DMS114 treated with DMSO at 0.1 percent for 48 hours (cell line): ENCODE results near the gene TACC2.
A peak's percentile ranks its signal among the peaks of the same experiment; 100 is the strongest.
"Not testable (repeated sequence)": the region's sequence is repeated elsewhere in the genome, so short reads cannot be mapped to it uniquely, and the experiment has no call there.

Experiments
- DNase-seq: peaks from one replicate; lab custom pipeline; 2025; ENCODE audit not compliant: unreplicated experiment; lab: John Stamatoyannopoulos, UW

The TACC2 gene

GRCh38 chr10:121988361-121989324 is at the start of gene TACC2:
Gene TACC2, plus strand, starts transcription at chr10:121989163. Its CDS starts 32,819 bp downstream, at chr10:122021982.
- DNase-seq: no peak

- no peak for DNase-seq
Observed at GRCh38 chr10:121941532-121941931, 47.4 kb upstream of the TACC2 start.

DNA sequence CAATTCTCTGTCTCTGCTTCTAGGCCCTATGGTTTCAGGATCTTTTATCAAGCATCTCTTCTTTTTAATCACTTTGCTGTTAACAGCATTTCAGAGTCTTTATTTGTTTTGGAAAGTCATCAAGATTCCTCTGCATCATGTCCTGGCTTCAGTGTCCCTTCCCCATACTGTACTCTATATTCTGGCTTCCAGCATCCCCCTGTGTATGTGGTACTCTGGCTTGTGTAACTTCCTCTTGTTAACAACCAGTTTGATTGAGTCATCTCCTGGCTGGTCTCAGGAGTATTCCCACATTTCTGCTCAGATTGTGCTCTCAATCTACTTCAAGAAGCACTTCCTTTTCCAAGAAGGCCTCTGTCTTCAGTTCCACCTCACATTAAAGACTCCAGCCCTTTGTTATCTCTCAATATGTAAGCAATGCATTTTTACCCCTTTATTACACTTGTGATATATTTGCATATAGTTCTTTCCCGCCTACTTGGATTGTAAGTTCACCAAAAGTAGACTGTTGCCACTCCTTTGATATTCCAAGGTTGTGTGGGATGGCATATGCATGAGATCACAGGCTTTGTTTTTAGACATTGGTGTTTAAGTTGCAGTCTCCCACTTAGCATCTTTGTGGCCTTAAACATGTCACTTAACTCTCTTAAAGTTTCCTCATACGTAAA is 46.1 kb upstream of the TACC2 start:
- no peak for DNase-seq

DNA sequence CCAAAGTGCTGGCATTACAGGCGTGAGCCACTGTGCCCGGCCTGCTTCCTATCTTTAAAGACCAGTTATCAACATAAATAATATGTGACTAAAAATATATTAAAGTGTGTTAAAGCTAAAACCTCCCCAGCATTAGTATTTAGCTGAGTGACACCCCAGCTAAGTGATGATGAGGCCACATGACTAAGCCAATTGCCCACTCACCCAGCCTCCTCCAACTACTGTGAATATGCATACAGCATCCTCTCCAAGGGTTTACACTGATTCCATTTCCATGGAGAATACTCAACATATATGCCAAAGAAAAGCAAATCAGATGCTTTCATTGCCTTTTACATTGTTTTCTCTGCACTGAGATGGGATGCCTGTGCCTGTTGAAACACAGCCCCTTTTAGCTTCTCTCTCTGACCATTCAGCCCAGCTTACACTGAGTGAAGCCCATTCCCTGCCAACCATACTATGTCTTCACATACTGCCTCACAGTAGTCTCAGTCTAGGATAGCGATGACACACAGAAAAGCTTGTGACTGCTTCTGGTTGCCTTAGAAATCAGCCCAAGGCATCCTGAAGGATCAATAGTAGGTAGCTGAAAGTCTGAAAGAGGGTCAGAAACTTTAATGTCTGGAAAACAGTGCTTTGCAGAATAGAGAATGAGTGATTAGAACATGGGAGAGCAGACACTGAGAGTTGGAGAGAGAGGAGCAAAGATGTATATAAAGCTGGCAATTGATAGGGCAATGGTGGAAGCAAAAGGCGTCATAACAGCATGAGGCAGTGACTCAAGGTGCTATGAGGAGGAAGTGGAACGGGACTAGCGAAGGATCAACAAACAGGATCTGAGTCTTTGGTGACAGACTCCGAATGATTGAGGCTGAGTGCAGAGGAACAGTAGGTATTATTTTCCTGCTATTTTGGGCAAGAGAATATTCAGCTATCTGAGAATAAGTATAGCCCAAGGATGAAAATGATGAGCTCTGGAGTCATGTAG is 41.3 kb upstream of the TACC2 start:
- DNase-seq: no peak

DNA sequence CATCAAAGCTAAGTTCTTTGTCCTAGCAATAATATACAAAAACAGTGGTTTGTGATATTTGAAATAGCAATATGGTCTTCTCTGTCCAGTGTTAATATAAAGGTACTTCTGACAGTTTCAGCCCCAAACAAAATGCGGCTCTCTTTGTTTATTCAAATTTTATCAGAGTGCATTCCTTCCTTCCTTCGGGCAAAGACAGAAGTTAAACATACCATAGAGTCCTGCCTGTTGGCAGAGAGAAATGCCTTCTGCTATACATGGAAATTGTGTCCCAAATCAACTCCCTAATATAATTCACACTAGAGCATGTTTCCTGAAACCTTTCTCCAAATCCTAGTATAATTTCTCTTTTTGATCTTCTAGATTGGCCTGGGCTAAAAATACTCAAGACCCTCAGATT is 39.9 kb upstream of the TACC2 start:
- no peak for DNase-seq

DNA sequence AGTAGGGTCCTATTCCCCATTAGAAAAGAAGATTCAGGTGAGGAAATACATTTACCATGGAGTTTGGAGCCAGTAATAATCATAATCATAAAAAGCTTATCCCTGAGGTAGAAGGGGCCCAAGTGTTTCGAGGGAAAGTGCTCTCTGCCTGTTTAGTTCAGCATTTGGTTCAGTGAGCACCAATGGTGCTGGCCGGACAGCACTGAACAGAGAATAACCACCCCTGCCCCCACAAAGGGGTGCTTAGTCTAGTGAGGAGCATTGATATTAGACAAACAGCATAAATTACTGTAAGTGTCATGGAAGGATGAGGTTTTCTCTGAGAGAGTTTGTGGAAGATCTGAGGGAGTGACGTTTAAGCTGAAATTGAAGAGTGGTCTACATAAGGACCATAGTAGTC is 39.5 kb upstream of the TACC2 start:
- DNase-seq: no peak

GRCh38 chr10:121952226-121952625 is 36.7 kb upstream of the TACC2 start:
- DNase-seq: no peak

- DNase-seq: no peak
Observed at GRCh38 chr10:121956111-121957061, 32.6 kb upstream of the TACC2 start.

- DNase-seq: no peak
Observed at GRCh38 chr10:121959671-121960070, 29.3 kb upstream of the TACC2 start.

DNA sequence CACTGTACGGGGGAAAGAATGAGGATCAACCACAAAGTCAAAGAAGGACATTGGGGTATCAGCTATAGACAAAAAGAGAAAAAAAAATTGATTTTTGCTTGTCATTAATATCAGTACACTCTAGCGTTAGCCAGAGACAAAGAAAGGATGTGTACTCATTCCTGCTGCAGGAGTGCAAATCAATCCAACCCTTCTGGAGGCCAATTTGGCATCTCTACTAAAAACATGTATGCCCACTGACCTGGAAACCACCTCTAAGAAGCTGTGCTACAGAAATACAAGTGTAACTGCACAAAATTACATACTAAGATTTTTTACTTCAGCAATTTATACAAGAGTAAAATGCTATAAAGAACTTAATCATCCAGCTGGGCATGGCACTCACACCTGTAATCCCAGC is 27.5 kb upstream of the TACC2 start:
- DNase-seq: no peak

- DNase-seq: no peak
Observed at GRCh38 chr10:121965996-121966395, 23.0 kb upstream of the TACC2 start.

GRCh38 chr10:121969086-121969485 is 19.9 kb upstream of the TACC2 start:
- DNase-seq: not testable (repeated sequence)

- peak; percentile 15 for DNase-seq
Observed at GRCh38 chr10:121974019-121974534, 14.9 kb upstream of the TACC2 start.

- DNase-seq: peak; percentile 46
Observed at GRCh38 chr10:121974535-121975294, 14.2 kb upstream of the TACC2 start, which contains the start of gene NSMCE4A. Gene NSMCE4A, minus strand, starts transcription at chr10:121975217. Its CDS starts 52 bp downstream, at chr10:121975165.

DNA sequence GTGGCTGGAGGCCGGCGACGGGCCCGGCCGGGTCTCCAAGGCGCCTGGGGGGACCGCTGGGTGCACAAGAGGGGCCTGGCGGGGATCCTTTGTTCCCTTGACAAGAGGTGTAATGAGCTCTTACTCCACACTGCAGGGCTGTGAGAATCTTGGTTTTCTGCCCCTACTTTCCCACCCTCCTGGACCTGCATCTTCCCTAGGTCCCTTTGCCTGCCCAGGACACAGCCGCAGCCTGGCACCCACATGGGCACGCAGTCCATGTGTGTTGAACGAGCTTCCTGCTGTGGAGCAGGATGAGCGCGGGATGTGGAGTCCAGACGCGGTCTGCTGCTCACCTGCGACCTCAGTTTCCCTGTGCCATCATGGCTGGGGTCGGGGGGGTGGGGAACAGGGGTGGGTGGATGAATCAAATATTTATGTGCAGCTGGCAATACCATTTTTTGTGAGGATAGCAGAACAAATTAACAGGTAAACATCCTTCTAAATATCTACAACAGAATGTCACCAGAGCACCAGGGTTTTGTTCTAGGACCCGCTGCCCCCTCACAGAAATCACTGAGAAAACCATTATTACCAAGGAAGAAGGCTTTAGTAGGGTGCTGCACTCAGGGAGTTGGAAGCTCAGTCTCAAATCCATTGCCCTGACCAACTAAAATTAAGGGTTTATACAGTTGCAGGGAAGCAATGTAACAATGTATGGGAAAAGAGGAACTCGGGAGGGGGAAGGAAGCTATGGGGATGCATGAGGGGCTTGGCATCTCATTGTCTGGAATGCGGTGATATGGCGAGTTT is 13.5 kb upstream of the TACC2 start:
- DNase-seq: no peak

- no peak for DNase-seq
Observed at GRCh38 chr10:121976607-121977006, 12.4 kb upstream of the TACC2 start.

- DNase-seq: no peak
Observed at GRCh38 chr10:121978511-121978910, 10.5 kb upstream of the TACC2 start.

- DNase-seq: no peak
Observed at GRCh38 chr10:121981346-121981745, 7.6 kb upstream of the TACC2 start.
